Endothelial cell of umbilical vein (primary cell): ENCODE measurements around the gene MALRD1. TPM values are rescaled to one million over a fixed set of nuclear protein-coding genes. Genes with fewer than 3 reads are reported as not detected.

Source experiments
- BruUV-seq: library from RNA; stranded (reverse); fragments of 400-500 nt; replicated peaks from 2 replicates; lab custom pipeline; 2021; lab: Mats Ljungman, UMichigan
- CTCF ChIA-PET: fragments of 300-600, 350-600 bp; sonication (Branson Sonifier 250); formaldehyde crosslinking; loops from one replicate; lab custom pipeline; 2021; ENCODE audit warnings: antibody characterized with exemption, inconsistent platforms; lab: Charles Lee
- POLR2A ChIA-PET: fragments of 300-600, 350-600 bp; sonication (Branson Sonifier 250); formaldehyde crosslinking; loops from one replicate; lab custom pipeline; 2021; ENCODE audit warnings: antibody characterized with exemption, inconsistent platforms; lab: Charles Lee
- DNase-seq: peaks from one replicate; pipeline ENCODE4 v3.0.0-alpha.2; 2011; ENCODE audit warnings: low read depth, low spot score
- FAIRE-seq: peaks from 2 replicates; lab custom pipeline; 2011; peaks lifted over from hg19 to GRCh38; lab: Jason Lieb, UNC
- H2AFZ ChIP-seq: 2 replicates; pipeline ENCODE4 v1.6.0; 2012; ENCODE audit warnings: low read depth, low read length, control low read depth, inconsistent platforms
- H3K27ac ChIP-seq: 2 replicates; pipeline ENCODE4 v1.5.1; 2011; ENCODE audit warnings: low read depth, mild to moderate bottlenecking, control low read depth, low read length, moderate library complexity; ENCODE audit not compliant: insufficient read depth
- H3K27me3 ChIP-seq, 2 experiments: 2 replicates each; pipeline versions ENCODE4 v1.6.0 to v1.6.1; 2011; ENCODE audit warnings: low read length in 2 of 2, mixed read lengths in 1 of 2; ENCODE audit not compliant: control insufficient read depth in 2 of 2, insufficient read depth in 2 of 2
- H3K36me3 ChIP-seq, 2 experiments: 2 replicates in 1 of 2; 3 replicates in 1 of 2; pipeline ENCODE4 v1.5.1; 2011; ENCODE audit warnings: low read length in 2 of 2, mild to moderate bottlenecking in 1 of 2, moderate library complexity in 1 of 2; ENCODE audit not compliant: control insufficient read depth in 2 of 2, insufficient read depth in 2 of 2; ENCODE audit errors: extremely low read depth in 1 of 2
- H3K4me1 ChIP-seq: 3 replicates; pipeline ENCODE4 v1.5.1; 2011; ENCODE audit warnings: mild to moderate bottlenecking, low read length; ENCODE audit not compliant: control insufficient read depth, insufficient read depth; ENCODE audit errors: extremely low read depth
- H3K4me2 ChIP-seq: 2 replicates; pipeline ENCODE4 v1.6.1; 2011; ENCODE audit warnings: low read length, control low read depth, mixed read lengths; ENCODE audit not compliant: insufficient read depth
- H3K4me3 ChIP-seq, 3 experiments: fragments of 200-600 bp in 1 of 3; sonication (generic), shearing (Covaris generic) in 1 of 3; replicated peaks in 1 of 3; 2 replicates each; pipeline ENCODE4 v1.5.1; 2011 to 2016; ENCODE audit warnings: control low read depth in 3 of 3, low read length in 3 of 3, mild to moderate bottlenecking in 2 of 3, inconsistent platforms in 1 of 3, low read depth in 1 of 3, moderate library complexity in 1 of 3; ENCODE audit not compliant: insufficient read depth in 1 of 3
- H3K79me2 ChIP-seq: 2 replicates; pipeline ENCODE4 v1.6.0; 2012; ENCODE audit warnings: low read length, inconsistent platforms; ENCODE audit not compliant: control insufficient read depth, insufficient read depth
- H3K9ac ChIP-seq: replicated peaks from 2 replicates; pipeline ENCODE3; 2011; ENCODE audit warnings: low read length, control low read depth; ENCODE audit not compliant: insufficient read depth; ENCODE audit errors: extremely low read depth
- H3K9me1 ChIP-seq: replicated peaks from 3 replicates; pipeline ENCODE4 v1.6.0; 2011; ENCODE audit warnings: mild to moderate bottlenecking, low read length; ENCODE audit not compliant: control insufficient read depth, insufficient read depth; ENCODE audit errors: extremely low read depth
- H3K9me3 ChIP-seq: replicated peaks from 2 replicates; pipeline ENCODE4 v1.5.1; 2012; ENCODE audit warnings: low read length, inconsistent platforms; ENCODE audit not compliant: control insufficient read depth, insufficient read depth
- H4K20me1 ChIP-seq: replicated peaks from 2 replicates; pipeline ENCODE3; 2011; ENCODE audit warnings: mild to moderate bottlenecking, low read length; ENCODE audit not compliant: control insufficient read depth, insufficient read depth; ENCODE audit errors: extremely low read depth
- CTCF ChIP-seq, 2 donors: IDR thresholded peaks; 1 replicate in 1 of 2; 2 replicates in 1 of 2; pipeline ENCODE4 v1.5.1; 2011; ENCODE audit warnings: low read length in 2 of 2, mild to moderate bottlenecking in 2 of 2, moderate library complexity in 2 of 2, control low read depth in 1 of 2, inconsistent platforms in 1 of 2, low read depth in 1 of 2; ENCODE audit not compliant: insufficient read depth in 1 of 2; ENCODE audit errors: extremely low read depth in 1 of 2
- EZH2 ChIP-seq: IDR thresholded peaks from 2 replicates; pipeline ENCODE4 v1.6.1; 2012; ENCODE audit warnings: borderline replicate concordance, low read depth, mild to moderate bottlenecking, moderate library complexity, low read length, inconsistent platforms; ENCODE audit not compliant: severe bottlenecking
- FOS ChIP-seq: IDR thresholded peaks from 2 replicates; pipeline ENCODE4 v1.6.1; 2011; ENCODE audit warnings: mild to moderate bottlenecking, low read length, moderate library complexity, borderline replicate concordance; ENCODE audit not compliant: insufficient read depth
- GATA2 ChIP-seq: IDR thresholded peaks from 2 replicates; pipeline ENCODE4 v1.7.0; 2011; ENCODE audit warnings: low read depth, mild to moderate bottlenecking, moderate library complexity, mixed read lengths, low read length; ENCODE audit not compliant: insufficient read length, insufficient read depth
- JUN ChIP-seq: IDR thresholded peaks from 2 replicates; pipeline ENCODE4 v1.6.1; 2011; ENCODE audit warnings: borderline replicate concordance, low read depth; ENCODE audit not compliant: insufficient read length, insufficient read depth
- MAX ChIP-seq: IDR thresholded peaks from 2 replicates; pipeline ENCODE4 v1.6.1; 2011; ENCODE audit not compliant: insufficient read depth, insufficient read length
- MYC ChIP-seq: IDR thresholded peaks from one replicate; pipeline ENCODE4 v1.6.1; 2011; ENCODE audit warnings: mild to moderate bottlenecking, low read depth, low read length
- POLR2A ChIP-seq: IDR thresholded peaks from 2 replicates; pipeline ENCODE4 v1.6.1; 2012; ENCODE audit warnings: low read depth, mild to moderate bottlenecking, control low read depth, low read length
- POLR2AphosphoS5 ChIP-seq: IDR thresholded peaks from 2 replicates; pipeline ENCODE4 v1.6.1; 2012; ENCODE audit warnings: low read depth, mild to moderate bottlenecking, control low read depth, low read length, moderate library complexity; ENCODE audit not compliant: insufficient read depth
- dilution Hi-C: fragments of 300-500 bp; cut with MboI; formaldehyde crosslinking; loops from one replicate; pipeline ENCODE4 v1.15.0; 2019; ENCODE audit warnings: low sequenced_read_pairs; ENCODE audit not compliant: extremely low pct_ligation_motif_present
- intact Hi-C: fragments of 100-400 bp; cut with micrococcal nuclease; formaldehyde crosslinking; loops from one replicate; pipeline ENCODE4 v1.10.0; 2022
- polyA plus RNA-seq, 4 experiments: library from polyadenylated mRNA; depleted of rRNA in 3 of 4; stranded (reverse) in 3 of 4; unstranded in 1 of 4; fragments of >200 nt; gene quantifications; 2 replicates each; pipeline versions ENCODE4 v1.2.1 to v1.2.3, GENCODE V29; 2011 to 2012; ENCODE audit warnings: missing spikeins in 1 of 4
- total RNA-seq: library from RNA; stranded (reverse); gene quantifications from 2 replicates; pipeline ENCODE4 v1.2.3, GENCODE V29; 2021

MALRD1 gene
- total and polyA plus RNA-seq, 2 donors (not counting 3 experiments of a cell fraction or from before 2014, with no cell fraction given): not detected

- ChIA-PET POLR2A (no interaction called here), CTCF (no interaction called here)
- DNase-seq (no peak), FAIRE-seq (no peak)
- no peak overlapping the region for H3K4me3 ChIP-seq
- no peaks in the 10 kb centered on the region for H3K4me1 ChIP-seq
- H2AFZ ChIP-seq: no peak overlapping the region
- H3K27ac ChIP-seq: no peak overlapping the region
- no peaks in the 10 kb centered on the region for H3K27me3 ChIP-seq
- H3K4me2 ChIP-seq: no peak overlapping the region
- intact Hi-C loops (no loop called here), dilution Hi-C loops (no loop called here)
- TF ChIP-seq MYC (no peak), POLR2A (no peak), MAX (no peak), CTCF (IDR thresholded peaks at IDR 0.05; ENCODE audit: extremely low read depth in 1 of 2, insufficient read depth in 1 of 2, low read depth in 1 of 2, low read length in 2 of 2) (no peak), FOS (no peak), EZH2 (no peak), POLR2AphosphoS5 (no peak), JUN (no peak), GATA2 (no peak)
- no peaks in the 10 kb centered on the region for H3K36me3 ChIP-seq
- no peaks in the 10 kb centered on the region for H3K9me1 ChIP-seq
- H3K9me3 ChIP-seq: peaks cover 3% of the 10 kb centered on the region
- no peaks in the 10 kb centered on the region for H3K79me2 ChIP-seq
- BruUV-seq: no TSS peak
- H3K9ac ChIP-seq: no peak overlapping the region
- H4K20me1 ChIP-seq: no peaks in the 10 kb centered on the region
These were observed 442.6 kb downstream of the MALRD1 start for GRCh38 chr10:19491166-19491565.
